ENCODE data around the gene ETV3L.
"Not testable (repeated sequence)": the region's sequence is repeated elsewhere in the genome, so short reads cannot be mapped to it uniquely, and the experiment has no call there.

ETV3L gene

DNA sequence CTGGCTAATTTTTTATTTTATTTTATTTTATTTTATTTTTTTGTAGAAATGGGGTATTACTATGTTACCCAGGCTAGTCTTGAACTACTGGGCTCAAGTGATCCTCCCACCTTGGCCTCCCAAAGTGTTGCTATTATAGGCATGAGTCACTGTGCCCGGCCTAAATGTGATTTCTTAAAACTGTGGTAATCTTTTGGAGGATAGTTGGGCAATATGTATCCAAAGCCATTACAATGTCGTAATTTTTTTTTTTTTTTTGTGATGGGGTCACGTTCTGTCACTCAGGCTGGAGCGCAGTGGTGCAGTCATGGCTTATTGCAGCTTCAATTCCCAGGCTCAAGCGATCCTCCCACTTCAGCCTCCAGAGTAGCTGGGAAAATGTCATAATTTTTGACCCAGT lies 14.2 kb downstream of the ETV3L start:
- TF ChIP-seq, protein P1, sequence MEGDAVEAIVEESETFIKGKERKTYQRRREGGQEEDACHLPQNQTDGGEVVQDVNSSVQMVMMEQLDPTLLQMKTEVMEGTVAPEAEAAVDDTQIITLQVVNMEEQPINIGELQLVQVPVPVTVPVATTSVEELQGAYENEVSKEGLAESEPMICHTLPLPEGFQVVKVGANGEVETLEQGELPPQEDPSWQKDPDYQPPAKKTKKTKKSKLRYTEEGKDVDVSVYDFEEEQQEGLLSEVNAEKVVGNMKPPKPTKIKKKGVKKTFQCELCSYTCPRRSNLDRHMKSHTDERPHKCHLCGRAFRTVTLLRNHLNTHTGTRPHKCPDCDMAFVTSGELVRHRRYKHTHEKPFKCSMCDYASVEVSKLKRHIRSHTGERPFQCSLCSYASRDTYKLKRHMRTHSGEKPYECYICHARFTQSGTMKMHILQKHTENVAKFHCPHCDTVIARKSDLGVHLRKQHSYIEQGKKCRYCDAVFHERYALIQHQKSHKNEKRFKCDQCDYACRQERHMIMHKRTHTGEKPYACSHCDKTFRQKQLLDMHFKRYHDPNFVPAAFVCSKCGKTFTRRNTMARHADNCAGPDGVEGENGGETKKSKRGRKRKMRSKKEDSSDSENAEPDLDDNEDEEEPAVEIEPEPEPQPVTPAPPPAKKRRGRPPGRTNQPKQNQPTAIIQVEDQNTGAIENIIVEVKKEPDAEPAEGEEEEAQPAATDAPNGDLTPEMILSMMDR (IDR thresholded peaks at IDR 0.05; ENCODE audit: low read depth, low read length, missing control alignments) = no peak
- no peak overlapping the region for H3K4me3 ChIP-seq (replicated peaks; ENCODE audit: low read depth, low read length)
- DNase-seq (ENCODE audit: extremely low read depth, low read depth) = no peak

DNA sequence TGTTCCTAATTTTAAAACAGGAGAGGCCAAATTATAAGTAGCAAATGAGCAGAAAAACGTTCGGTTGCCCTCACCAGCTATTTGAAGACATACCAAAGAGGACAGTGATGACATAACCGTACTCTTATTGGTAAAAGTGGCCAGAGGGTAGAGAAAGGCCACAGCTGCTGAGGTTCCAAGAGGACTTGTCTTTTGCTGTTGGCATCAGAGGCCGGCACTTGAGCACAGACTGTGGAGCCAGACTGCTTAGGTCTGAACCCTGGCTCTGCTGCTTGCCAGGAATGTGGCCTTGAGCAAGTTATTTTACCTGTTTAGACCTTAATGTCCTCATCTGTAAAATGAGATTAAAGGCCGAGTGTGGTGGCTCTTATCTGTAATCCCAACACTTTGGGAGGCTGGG lies 14.9 kb downstream of the ETV3L start:
- TF ChIP-seq, protein P1 (IDR thresholded peaks at IDR 0.05; ENCODE audit: low read depth, low read length, missing control alignments) = no peak
- DNase-seq (ENCODE audit: extremely low read depth, low read depth) = no peak

DNA sequence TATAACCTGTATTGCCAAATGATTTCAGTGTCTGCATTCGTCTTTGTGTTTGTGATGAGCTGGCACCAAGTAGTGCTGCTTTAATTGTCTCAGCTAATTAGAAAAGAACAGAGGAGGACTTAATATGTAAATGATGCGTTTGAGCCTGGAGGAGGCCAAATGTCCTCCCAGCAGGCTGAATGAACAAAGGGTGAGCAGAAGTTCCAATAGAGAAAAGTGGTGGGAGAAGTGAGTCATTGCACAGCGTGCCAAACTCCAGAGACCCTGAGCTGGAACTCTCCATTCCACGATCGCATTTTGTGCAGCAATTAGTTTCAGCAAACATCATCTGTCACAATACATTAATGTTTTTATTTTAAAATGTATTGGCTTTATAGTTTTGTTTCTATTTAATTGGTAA lies 17.9 kb downstream of the ETV3L start:
- DNase-seq (ENCODE audit: extremely low read depth, low read depth) = no peak
- TF ChIP-seq, protein P1 (IDR thresholded peaks at IDR 0.05; ENCODE audit: low read depth, low read length, missing control alignments) = no peak

More for the DNA sequence above, 14.9 kb downstream of the ETV3L start:
- no peak overlapping the region for H3K4me3 ChIP-seq (replicated peaks; ENCODE audit: low read depth, low read length)

DNA sequence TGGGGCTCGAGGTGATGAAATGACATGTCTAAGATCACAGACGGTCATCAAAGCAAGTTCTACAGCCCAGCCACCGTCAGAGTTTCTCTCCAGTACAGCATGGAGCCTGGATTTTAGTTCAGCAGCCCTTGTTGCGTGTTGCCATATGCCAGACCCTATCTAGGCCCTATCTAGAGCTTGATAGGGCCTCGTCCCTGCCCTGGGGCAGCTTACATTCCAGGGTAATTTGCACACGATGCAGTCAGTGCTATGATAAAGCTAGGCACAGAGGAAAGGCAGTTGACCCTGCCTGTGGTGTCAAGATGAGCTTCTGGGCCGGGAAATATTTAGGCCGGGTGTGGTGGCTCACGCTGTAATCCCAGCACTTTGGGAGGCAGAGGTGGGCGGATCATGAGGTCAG lies 18.9 kb downstream of the ETV3L start:
- H3K4me3 ChIP-seq (replicated peaks; ENCODE audit: low read depth, low read length) = no peak overlapping the region
- no peak for DNase-seq (ENCODE audit: extremely low read depth, low read depth)
- TF ChIP-seq, protein P1 (IDR thresholded peaks at IDR 0.05; ENCODE audit: low read depth, low read length, missing control alignments) = no peak

More for the DNA sequence above, 17.9 kb downstream of the ETV3L start:
- H3K4me3 ChIP-seq (replicated peaks; ENCODE audit: low read depth, low read length) = no peak overlapping the region

DNA sequence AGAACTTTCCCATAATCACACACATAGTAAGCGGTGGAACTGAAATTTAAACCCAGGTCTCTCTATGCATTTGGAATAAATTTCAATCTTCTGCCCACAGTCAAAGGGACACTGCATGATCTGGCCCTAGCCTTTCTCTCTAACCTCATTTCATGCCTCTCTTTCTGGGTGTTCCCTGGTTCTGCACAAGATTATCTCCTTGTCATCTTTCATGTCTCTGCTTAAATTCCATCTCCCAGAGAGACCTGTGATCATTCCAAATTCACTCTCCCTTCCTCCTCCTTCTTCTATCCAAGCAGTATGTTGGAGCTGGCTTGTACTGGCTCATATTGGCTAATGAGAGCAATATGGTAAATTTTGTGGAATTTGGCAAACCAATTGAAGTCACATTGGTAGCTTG lies 22.2 kb downstream of the ETV3L start:
- no peak for DNase-seq (ENCODE audit: extremely low read depth, low read depth)
- TF ChIP-seq, protein P1 (IDR thresholded peaks at IDR 0.05; ENCODE audit: low read depth, low read length, missing control alignments) = no peak
- no peak overlapping the region for H3K4me3 ChIP-seq (replicated peaks; ENCODE audit: low read depth, low read length)

DNA sequence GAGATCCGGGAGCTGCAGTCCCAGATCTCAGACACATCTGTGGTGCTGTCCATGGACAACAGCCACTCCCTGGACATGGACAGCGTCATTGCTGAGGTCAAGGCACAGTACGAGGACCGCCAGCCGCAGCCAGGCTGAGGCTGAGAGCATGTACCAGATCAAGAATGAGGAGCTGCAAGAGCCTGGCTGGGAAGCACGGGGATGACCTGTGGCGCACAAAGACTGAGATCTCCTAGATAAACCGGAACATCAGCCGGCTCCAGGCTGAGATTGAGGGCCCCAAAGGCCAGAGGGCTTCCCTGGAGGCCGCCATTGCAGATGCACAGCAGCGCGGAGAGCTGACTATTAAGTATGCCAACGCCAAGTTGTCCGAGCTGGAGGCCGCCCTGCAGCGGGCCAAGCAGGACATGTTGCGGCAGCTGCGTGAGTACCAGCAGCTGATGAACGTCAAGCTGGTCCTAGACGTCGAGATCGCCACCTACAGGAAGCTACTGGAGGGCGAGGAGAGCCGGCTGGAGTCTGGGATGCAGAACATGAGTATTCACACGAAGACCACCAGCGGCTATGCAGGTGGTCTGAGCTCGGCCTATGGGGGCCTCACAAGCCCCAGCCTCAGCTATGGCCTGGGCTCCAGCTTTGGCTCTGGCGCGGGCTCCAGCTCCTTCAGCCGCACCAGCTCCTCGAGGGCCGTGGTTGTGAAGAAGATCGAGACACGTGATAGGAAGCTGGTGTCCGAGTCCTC lies 25.5 kb downstream of the ETV3L start:
- DNase-seq (ENCODE audit: extremely low read depth, low read depth) = peak; percentile 40
- no peak overlapping the region for H3K4me3 ChIP-seq (replicated peaks; ENCODE audit: low read depth, low read length)
- TF ChIP-seq, protein P1 (IDR thresholded peaks at IDR 0.05; ENCODE audit: low read depth, low read length, missing control alignments) = peak; percentile 57

DNA sequence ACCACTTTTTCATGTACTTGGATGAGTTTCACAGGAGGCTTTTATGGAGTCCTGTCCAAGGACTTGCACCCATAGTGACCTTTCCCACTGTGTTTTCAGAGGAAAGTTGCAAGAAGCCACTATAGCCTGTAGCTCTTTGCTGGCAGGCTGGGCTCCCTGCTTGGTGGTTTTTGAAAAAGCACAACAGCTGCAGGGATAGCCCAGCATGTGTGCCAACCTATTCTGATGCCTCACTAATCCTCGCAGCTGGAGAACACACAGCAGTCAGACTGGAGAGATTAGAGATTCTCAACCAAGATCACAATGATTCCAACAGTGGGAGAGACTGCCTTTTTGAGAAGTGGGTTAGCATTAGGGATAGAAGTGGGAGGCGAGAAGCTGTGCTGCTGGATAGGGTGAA lies 30.0 kb downstream of the ETV3L start:
- DNase-seq (ENCODE audit: extremely low read depth, low read depth) = no peak

DNA sequence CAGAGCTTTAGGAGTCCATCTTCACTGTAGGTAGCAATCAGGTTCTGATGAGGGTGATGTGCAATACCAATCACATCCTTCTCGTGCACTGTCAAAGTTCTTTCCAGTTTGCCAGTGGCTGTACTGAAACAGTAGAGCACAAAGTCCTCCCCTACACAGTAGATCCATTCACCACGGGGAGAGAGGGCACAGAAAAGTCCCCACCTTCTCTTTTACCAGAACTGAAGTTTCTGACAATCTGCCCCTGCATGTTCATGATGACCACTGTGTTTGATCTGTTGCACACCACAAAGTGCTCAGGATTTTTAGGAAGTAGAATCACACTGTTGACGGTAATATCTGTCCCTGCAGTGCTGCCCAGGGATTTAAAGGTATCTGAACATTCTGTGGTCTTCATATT lies 40.4 kb downstream of the ETV3L start:
- DNase-seq (ENCODE audit: extremely low read depth, low read depth); H3K4me3 ChIP-seq (replicated peaks; ENCODE audit: low read depth, low read length): not testable (repeated sequence)

More for the DNA sequence above, 30.0 kb downstream of the ETV3L start:
- no peak overlapping the region for H3K4me3 ChIP-seq (replicated peaks; ENCODE audit: low read depth, low read length)
- TF ChIP-seq, protein P1 (IDR thresholded peaks at IDR 0.05; ENCODE audit: low read depth, low read length, missing control alignments) = no peak
